ENCODE data around the gene CALY.

CALY gene, protein sequence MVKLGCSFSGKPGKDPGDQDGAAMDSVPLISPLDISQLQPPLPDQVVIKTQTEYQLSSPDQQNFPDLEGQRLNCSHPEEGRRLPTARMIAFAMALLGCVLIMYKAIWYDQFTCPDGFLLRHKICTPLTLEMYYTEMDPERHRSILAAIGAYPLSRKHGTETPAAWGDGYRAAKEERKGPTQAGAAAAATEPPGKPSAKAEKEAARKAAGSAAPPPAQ

DNA sequence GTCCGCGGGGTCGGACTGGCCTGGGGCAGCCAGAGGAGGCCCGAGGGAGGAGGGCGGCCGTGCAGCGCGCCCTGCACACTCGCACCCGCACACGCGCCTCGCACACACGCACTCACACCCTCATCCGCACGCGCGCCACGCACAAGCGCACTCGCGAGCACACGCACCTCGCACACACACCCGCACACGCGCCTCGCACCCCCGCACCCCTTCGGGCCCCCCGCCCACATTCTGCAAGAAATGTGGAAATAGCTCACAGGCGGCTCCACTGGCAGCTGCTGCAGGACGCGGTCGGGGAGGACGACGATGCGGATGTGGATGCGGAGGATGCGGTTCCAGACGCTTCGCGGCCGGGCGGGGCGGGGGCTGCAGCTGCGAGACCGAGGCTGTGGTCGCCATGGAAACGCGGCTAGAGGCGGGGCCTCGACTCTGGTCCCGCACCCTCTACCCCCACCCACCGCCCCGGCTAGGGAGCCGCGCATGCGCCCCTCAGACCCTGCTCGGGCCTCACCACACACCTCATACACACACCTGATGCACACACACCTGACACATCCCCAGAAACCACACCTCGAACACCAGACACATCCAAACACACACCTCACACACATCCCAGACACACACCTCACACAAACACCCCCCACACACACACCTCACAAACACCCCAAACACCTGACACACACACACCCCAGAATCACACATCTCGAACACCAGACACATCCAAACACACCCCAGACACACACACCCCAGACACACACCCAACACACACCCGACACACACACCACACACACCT lies at the start of gene CALY:
Gene CALY, minus strand, starts transcription at position 320 of the 793 bp plus-strand sequence. CDS start 7,907 bp downstream, outside the sequence.
- H3K4me3 ChIP-seq (replicated peaks; ENCODE audit: low read depth, low read length): no peak within 1 kb of the TSS; the same call in 1 of the 2 replicates
- TF ChIP-seq, protein P1, sequence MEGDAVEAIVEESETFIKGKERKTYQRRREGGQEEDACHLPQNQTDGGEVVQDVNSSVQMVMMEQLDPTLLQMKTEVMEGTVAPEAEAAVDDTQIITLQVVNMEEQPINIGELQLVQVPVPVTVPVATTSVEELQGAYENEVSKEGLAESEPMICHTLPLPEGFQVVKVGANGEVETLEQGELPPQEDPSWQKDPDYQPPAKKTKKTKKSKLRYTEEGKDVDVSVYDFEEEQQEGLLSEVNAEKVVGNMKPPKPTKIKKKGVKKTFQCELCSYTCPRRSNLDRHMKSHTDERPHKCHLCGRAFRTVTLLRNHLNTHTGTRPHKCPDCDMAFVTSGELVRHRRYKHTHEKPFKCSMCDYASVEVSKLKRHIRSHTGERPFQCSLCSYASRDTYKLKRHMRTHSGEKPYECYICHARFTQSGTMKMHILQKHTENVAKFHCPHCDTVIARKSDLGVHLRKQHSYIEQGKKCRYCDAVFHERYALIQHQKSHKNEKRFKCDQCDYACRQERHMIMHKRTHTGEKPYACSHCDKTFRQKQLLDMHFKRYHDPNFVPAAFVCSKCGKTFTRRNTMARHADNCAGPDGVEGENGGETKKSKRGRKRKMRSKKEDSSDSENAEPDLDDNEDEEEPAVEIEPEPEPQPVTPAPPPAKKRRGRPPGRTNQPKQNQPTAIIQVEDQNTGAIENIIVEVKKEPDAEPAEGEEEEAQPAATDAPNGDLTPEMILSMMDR (IDR thresholded peaks at IDR 0.05; ENCODE audit: low read depth, low read length, missing control alignments): no peak
- no peak for DNase-seq (ENCODE audit: extremely low read depth, low read depth)

DNA sequence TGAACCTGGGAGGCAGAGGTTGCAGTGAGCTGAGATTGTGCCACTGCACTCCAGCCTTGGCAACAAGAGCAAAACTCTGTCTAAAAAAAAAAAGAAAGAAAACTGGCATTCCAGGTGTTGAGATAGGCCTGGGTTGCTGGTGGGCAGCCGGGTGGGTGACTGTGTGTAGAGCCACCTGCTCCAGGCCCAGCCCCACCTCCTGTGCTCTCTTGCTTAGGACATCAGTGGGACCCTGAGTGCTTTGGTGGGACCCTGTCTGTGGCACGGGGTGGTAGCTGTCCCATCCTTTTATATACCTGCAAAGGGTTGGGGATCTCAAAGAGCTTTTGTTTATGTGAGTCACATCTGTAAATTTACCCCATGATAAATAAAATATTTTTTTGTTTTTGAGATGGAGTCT lies 48.5 kb upstream of the CALY start:
- no peak for DNase-seq (ENCODE audit: extremely low read depth, low read depth)
- no peak overlapping the region for H3K4me3 ChIP-seq (replicated peaks; ENCODE audit: low read depth, low read length)
- TF ChIP-seq, protein P1 (IDR thresholded peaks at IDR 0.05; ENCODE audit: low read depth, low read length, missing control alignments): no peak

DNA sequence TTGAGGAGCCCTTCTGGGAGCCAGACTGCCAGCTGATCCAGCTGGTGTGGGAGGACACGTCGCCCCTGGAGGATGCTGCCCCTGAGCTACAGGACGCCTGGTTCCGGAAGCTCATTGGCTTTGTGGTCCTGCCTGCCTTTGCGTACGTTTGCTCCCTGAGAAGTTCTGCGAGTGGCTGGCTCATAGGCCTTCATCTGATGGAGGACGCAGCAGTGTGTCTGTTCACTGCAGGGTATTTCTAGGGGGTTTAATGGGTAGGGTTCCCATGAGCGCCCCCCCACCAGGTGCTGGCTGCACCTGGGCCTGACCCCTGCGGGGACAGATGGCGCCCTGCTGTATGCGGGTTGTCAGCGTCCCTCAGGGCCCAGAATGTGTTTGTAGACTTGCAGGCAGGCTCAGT lies 47.4 kb upstream of the CALY start:
- no peak overlapping the region for H3K4me3 ChIP-seq (replicated peaks; ENCODE audit: low read depth, low read length)
- TF ChIP-seq, protein P1 (IDR thresholded peaks at IDR 0.05; ENCODE audit: low read depth, low read length, missing control alignments): no peak
- no peak for DNase-seq (ENCODE audit: extremely low read depth, low read depth)

DNA sequence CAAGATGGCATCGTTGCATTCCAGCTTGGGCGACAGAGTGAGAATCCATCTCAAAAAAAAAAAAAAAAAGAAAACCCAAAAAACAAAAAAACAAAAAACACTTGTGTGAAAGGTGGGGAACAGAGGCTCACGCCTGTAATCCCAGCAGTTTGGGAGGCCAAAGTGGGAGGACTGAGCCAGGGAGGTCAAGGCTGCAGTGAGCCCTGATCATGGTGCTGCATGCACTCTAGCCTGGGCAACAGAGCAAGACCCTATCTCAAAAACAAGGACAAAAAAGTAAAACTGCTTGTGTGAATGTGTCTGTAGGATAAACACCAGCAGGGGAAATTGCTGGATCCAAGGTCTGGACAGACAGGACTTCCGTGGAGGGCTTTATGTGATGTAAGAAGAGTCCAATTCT lies 46.9 kb upstream of the CALY start:
- TF ChIP-seq, protein P1 (IDR thresholded peaks at IDR 0.05; ENCODE audit: low read depth, low read length, missing control alignments): no peak
- H3K4me3 ChIP-seq (replicated peaks; ENCODE audit: low read depth, low read length): no peak overlapping the region
- no peak for DNase-seq (ENCODE audit: extremely low read depth, low read depth)

DNA sequence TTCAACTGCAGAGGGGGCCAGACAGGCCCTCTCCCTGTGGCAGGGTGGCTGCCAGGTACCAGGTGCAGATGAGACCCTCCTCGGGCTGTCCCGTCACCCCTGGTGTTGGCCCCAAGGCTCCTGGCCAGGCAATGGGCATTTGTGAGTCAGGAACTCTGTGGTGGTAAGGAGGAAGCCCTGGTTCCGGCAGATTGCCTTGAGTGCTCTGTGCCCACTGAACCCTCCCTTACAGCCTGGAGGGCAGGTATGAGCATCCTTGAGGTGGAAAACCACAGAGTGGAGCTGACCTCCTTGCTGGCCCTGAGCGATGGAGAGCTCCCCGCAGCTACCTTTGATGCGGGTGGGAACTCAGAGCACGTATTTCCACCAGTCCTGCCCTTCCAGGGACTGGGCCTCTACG lies 44.3 kb upstream of the CALY start:
- no peak for DNase-seq (ENCODE audit: extremely low read depth, low read depth)
- TF ChIP-seq, protein P1 (IDR thresholded peaks at IDR 0.05; ENCODE audit: low read depth, low read length, missing control alignments): no peak

DNA sequence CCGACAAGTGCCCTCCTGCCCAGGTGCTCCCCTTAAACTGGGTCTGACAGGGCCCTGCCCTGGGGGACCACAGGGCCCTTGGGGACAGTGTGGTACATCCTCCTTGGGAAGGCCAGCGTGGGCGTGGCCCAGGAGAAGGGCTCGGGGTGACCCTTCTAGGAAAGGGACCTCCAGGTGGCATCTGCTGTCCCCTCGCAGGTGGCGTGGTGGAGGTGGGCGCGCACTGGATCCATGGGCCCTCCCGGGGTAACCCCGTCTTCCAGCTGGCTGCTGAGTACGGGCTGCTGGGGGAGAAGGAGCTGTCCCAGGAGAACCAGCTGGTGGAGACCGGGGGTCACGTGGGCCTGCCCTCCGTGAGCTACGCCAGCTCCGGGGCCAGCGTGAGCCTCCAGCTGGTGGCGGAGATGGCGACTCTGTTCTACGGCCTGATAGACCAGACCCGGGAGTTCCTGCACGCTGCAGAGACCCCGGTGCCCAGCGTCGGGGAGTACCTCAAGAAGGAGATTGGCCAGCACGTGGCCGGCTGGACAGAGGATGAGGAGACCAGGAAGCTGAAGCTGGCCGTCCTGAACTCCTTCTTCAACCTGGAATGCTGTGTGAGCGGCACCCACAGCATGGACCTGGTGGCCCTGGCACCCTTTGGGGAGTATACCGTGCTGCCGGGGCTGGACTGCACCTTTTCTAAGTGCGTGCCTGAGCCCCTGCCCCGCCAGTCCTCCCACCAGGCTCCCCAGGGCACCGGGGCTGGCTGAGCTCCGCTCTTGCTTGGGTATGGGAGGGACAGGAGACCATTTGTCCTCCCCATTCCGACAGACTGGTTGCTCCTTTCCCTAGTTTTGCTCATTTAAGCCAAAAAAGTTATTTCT lies 43.3 kb upstream of the CALY start:
- no peak for DNase-seq (ENCODE audit: extremely low read depth, low read depth)
- TF ChIP-seq, protein P1 (IDR thresholded peaks at IDR 0.05; ENCODE audit: low read depth, low read length, missing control alignments): no peak
- peak overlapping the region; percentile 40 for H3K4me3 ChIP-seq (replicated peaks; ENCODE audit: low read depth, low read length)

More for the DNA sequence above, 44.3 kb upstream of the CALY start:
- H3K4me3 ChIP-seq (replicated peaks; ENCODE audit: low read depth, low read length): no peak overlapping the region
